ENCODE results near the gene RBM15B.

RBM15B gene

GRCh38 chr3:51391566-51392354 is 675 bp downstream of the RBM15B start:
- peak overlapping the region; percentile 58 to 78 for H3K4me3 ChIP-seq (ENCODE audit: low read depth in 1 of 2, low read length in 2 of 2)
- peaks cover 41 to 64% of the 10 kb centered on the region in 2 donors for H3K36me3 ChIP-seq (ENCODE audit: control insufficient read depth in 1 of 2, insufficient read depth in 2 of 2, low read length in 2 of 2)
- H3K27me3 ChIP-seq (ENCODE audit: control insufficient read depth in 1 of 2, insufficient read depth in 2 of 2, low read length in 2 of 2): no peaks in the 10 kb centered on the region
- H3K9me3 ChIP-seq (ENCODE audit: control insufficient read depth in 1 of 2, low read length in 2 of 2): no peaks in the 10 kb centered on the region
- peak overlapping the region; percentile 60 to 70 for H3K9ac ChIP-seq (ENCODE audit: low read depth in 1 of 2, low read length in 2 of 2)
- peaks cover 59 to 74% of the 10 kb centered on the region in 2 donors for H3K4me1 ChIP-seq (ENCODE audit: control insufficient read depth in 1 of 2, insufficient read depth in 2 of 2, low read length in 2 of 2)
- peak overlapping the region; percentile 80 for H3K27ac ChIP-seq (ENCODE audit: low read depth, low read length)

- Histone ChIP-seq H3K27ac (ENCODE audit: low read depth, low read length) (no peak overlapping the region), H3K9me3 (ENCODE audit: control insufficient read depth in 1 of 2, low read length in 2 of 2) (no peaks in the 10 kb centered on the region), H3K4me1 (ENCODE audit: control insufficient read depth in 1 of 2, insufficient read depth in 2 of 2, low read length in 2 of 2) (peaks cover 55 to 69% of the 10 kb centered on the region in 2 donors), H3K4me3 (ENCODE audit: low read depth in 1 of 2, low read length in 2 of 2) (peak overlapping the region; percentile 58 to 78), H3K36me3 (ENCODE audit: control insufficient read depth in 1 of 2, insufficient read depth in 2 of 2, low read length in 2 of 2) (peaks cover 42 to 70% of the 10 kb centered on the region in 2 donors), H3K9ac (ENCODE audit: low read depth in 1 of 2, low read length in 2 of 2) (peak overlapping the region; percentile 60 to 70), H3K27me3 (ENCODE audit: control insufficient read depth in 1 of 2, insufficient read depth in 2 of 2, low read length in 2 of 2) (no peaks in the 10 kb centered on the region)
Observed at GRCh38 chr3:51392355-51393133, 1.5 kb downstream of the RBM15B start.

DNA sequence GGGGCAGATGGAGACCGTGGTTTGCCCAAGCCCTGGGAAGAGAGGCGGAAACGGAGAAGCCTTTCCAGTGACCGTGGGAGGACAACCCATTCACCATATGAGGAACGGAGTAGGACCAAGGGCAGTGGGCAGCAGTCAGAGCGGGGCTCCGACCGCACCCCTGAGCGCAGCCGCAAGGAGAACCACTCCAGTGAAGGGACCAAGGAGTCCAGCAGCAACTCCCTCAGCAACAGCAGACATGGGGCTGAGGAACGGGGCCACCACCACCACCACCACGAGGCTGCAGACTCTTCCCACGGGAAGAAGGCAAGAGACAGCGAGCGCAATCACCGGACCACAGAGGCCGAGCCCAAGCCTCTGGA is 2.0 kb downstream of the RBM15B start:
- peak overlapping the region in 1 of 2 donors; percentile 78 for H3K4me3 ChIP-seq (ENCODE audit: low read depth in 1 of 2, low read length in 2 of 2)
- peaks cover 49 to 63% of the 10 kb centered on the region in 2 donors for H3K4me1 ChIP-seq (ENCODE audit: control insufficient read depth in 1 of 2, insufficient read depth in 2 of 2, low read length in 2 of 2)
- no peaks in the 10 kb centered on the region for H3K27me3 ChIP-seq (ENCODE audit: control insufficient read depth in 1 of 2, insufficient read depth in 2 of 2, low read length in 2 of 2)
- H3K27ac ChIP-seq (ENCODE audit: low read depth, low read length): no peak overlapping the region
- H3K9ac ChIP-seq (ENCODE audit: low read depth in 1 of 2, low read length in 2 of 2): no peak overlapping the region
- no peaks in the 10 kb centered on the region for H3K9me3 ChIP-seq (ENCODE audit: control insufficient read depth in 1 of 2, low read length in 2 of 2)
- H3K36me3 ChIP-seq (ENCODE audit: control insufficient read depth in 1 of 2, insufficient read depth in 2 of 2, low read length in 2 of 2): peaks cover 38 to 68% of the 10 kb centered on the region in 2 donors

DNA sequence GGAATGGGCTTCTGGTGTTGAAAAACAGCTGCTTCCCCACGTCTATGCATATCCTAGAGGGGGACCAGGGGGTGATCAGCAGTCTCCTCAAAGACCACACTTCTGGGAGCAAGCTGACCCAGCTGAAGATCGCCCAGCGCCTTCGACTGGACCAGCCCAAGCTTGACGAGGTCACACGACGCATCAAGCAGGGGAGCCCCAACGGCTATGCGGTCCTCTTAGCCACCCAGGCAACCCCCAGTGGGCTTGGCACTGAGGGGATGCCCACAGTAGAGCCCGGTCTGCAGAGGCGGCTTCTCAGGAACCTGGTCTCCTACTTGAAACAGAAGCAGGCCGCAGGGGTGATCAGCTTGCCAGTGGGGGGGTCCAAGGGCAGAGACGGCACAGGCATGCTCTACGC is 2.5 kb downstream of the RBM15B start:
- Histone ChIP-seq H3K27ac (ENCODE audit: low read depth, low read length) (no peak overlapping the region), H3K9me3 (ENCODE audit: control insufficient read depth in 1 of 2, low read length in 2 of 2) (no peaks in the 10 kb centered on the region), H3K27me3 (ENCODE audit: control insufficient read depth in 1 of 2, insufficient read depth in 2 of 2, low read length in 2 of 2) (no peaks in the 10 kb centered on the region), H3K36me3 (ENCODE audit: control insufficient read depth in 1 of 2, insufficient read depth in 2 of 2, low read length in 2 of 2) (peaks cover 40 to 66% of the 10 kb centered on the region in 2 donors), H3K4me3 (ENCODE audit: low read depth in 1 of 2, low read length in 2 of 2) (no peak overlapping the region), H3K9ac (ENCODE audit: low read depth in 1 of 2, low read length in 2 of 2) (no peak overlapping the region), H3K4me1 (ENCODE audit: control insufficient read depth in 1 of 2, insufficient read depth in 2 of 2, low read length in 2 of 2) (peaks cover 44 to 58% of the 10 kb centered on the region in 2 donors)

DNA sequence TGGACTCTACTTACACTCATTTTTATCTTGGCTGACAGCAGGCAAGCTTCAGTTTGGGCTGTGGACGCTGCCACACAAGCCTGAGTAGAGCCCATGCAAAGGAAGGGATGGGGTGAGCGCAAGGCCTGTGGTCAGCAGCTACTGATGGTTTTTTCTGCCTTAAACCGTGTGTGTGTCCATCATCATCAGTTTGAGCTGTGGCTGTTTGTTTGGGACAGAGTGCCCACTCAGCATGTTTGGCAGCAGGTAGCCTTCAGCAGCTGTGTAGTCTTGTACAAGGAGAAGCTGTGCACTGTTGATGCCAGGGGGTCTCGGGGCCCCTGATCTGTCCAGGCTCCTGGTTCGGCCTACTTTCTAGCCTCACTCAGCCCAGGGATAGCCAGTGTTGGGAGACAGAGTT is 3.5 kb downstream of the RBM15B start:
- H3K9me3 ChIP-seq (ENCODE audit: control insufficient read depth in 1 of 2, low read length in 2 of 2): no peaks in the 10 kb centered on the region
- no peak overlapping the region for H3K4me3 ChIP-seq (ENCODE audit: low read depth in 1 of 2, low read length in 2 of 2)
- H3K27me3 ChIP-seq (ENCODE audit: control insufficient read depth in 1 of 2, insufficient read depth in 2 of 2, low read length in 2 of 2): no peaks in the 10 kb centered on the region
- peaks cover 47 to 71% of the 10 kb centered on the region in 2 donors for H3K36me3 ChIP-seq (ENCODE audit: control insufficient read depth in 1 of 2, insufficient read depth in 2 of 2, low read length in 2 of 2)
- H3K4me1 ChIP-seq (ENCODE audit: control insufficient read depth in 1 of 2, insufficient read depth in 2 of 2, low read length in 2 of 2): peaks cover 35 to 49% of the 10 kb centered on the region in 2 donors
- H3K9ac ChIP-seq (ENCODE audit: low read depth in 1 of 2, low read length in 2 of 2): peak overlapping the region in 1 of 2 donors; percentile 12
- H3K27ac ChIP-seq (ENCODE audit: low read depth, low read length): no peak overlapping the region

DNA sequence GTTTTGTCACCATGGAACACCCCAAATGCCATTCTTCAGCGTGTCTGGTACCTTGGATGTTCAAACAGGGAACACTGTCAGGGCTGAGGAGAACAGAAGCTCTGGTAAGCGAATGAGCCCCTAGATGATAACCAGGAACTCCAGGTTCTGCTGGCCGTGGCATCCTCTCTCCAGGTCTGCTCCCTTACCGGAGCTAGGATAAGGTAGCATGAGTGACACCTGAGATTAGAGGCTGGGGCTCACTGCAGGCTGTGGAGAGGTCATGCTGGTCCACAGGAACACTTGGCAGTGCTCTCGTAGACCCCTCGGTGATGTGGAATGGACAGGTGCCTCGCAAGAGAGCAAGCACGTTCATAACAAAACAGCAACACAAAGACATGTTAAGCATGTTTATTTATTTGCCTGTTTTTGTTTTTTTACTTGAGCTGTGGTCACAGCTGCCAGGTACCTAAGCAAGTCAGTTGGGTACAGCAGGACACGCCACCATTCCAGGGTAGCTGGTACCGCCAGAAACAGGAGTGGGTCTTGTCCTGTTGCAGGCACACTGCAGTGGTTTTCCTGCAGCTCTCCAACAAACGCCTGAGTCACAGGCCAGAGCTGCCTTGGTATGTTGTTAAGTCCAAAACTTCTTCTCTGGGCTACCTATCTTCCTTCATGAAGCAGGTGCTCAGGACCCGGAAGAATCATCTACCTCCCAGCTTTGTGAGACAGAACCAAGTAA is 4.6 kb downstream of the RBM15B start:
- Histone ChIP-seq H3K4me1 (ENCODE audit: control insufficient read depth in 1 of 2, insufficient read depth in 2 of 2, low read length in 2 of 2) (peaks cover 29 to 38% of the 10 kb centered on the region in 2 donors), H3K4me3 (ENCODE audit: low read depth in 1 of 2, low read length in 2 of 2) (no peak overlapping the region), H3K36me3 (ENCODE audit: control insufficient read depth in 1 of 2, insufficient read depth in 2 of 2, low read length in 2 of 2) (peaks cover 58 to 75% of the 10 kb centered on the region in 2 donors), H3K9me3 (ENCODE audit: control insufficient read depth in 1 of 2, low read length in 2 of 2) (no peaks in the 10 kb centered on the region), H3K9ac (ENCODE audit: low read depth in 1 of 2, low read length in 2 of 2) (no peak overlapping the region), H3K27me3 (ENCODE audit: control insufficient read depth in 1 of 2, insufficient read depth in 2 of 2, low read length in 2 of 2) (no peaks in the 10 kb centered on the region), H3K27ac (ENCODE audit: low read depth, low read length) (no peak overlapping the region)

GRCh38 chr3:51396401-51396800 is 5.3 kb downstream of the RBM15B start:
- Histone ChIP-seq H3K9ac (ENCODE audit: low read depth in 1 of 2, low read length in 2 of 2) (no peak overlapping the region), H3K4me3 (ENCODE audit: low read depth in 1 of 2, low read length in 2 of 2) (no peak overlapping the region), H3K36me3 (ENCODE audit: control insufficient read depth in 1 of 2, insufficient read depth in 2 of 2, low read length in 2 of 2) (peaks cover 61 to 79% of the 10 kb centered on the region in 2 donors), H3K27ac (ENCODE audit: low read depth, low read length) (no peak overlapping the region), H3K27me3 (ENCODE audit: control insufficient read depth in 1 of 2, insufficient read depth in 2 of 2, low read length in 2 of 2) (no peaks in the 10 kb centered on the region), H3K4me1 (ENCODE audit: control insufficient read depth in 1 of 2, insufficient read depth in 2 of 2, low read length in 2 of 2) (peaks cover 28 to 35% of the 10 kb centered on the region in 2 donors), H3K9me3 (ENCODE audit: control insufficient read depth in 1 of 2, low read length in 2 of 2) (no peaks in the 10 kb centered on the region)

GRCh38 chr3:51397392-51397791 is 6.3 kb downstream of the RBM15B start:
- H3K4me3 ChIP-seq (ENCODE audit: low read depth in 1 of 2, low read length in 2 of 2): no peak overlapping the region
- no peak overlapping the region for H3K27ac ChIP-seq (ENCODE audit: low read depth, low read length)
- no peaks in the 10 kb centered on the region for H3K9me3 ChIP-seq (ENCODE audit: control insufficient read depth in 1 of 2, low read length in 2 of 2)
- H3K27me3 ChIP-seq (ENCODE audit: control insufficient read depth in 1 of 2, insufficient read depth in 2 of 2, low read length in 2 of 2): no peaks in the 10 kb centered on the region
- peaks cover 26 to 28% of the 10 kb centered on the region in 2 donors for H3K4me1 ChIP-seq (ENCODE audit: control insufficient read depth in 1 of 2, insufficient read depth in 2 of 2, low read length in 2 of 2)
- H3K36me3 ChIP-seq (ENCODE audit: control insufficient read depth in 1 of 2, insufficient read depth in 2 of 2, low read length in 2 of 2): peaks cover 64 to 82% of the 10 kb centered on the region in 2 donors
- no peak overlapping the region for H3K9ac ChIP-seq (ENCODE audit: low read depth in 1 of 2, low read length in 2 of 2)

DNA sequence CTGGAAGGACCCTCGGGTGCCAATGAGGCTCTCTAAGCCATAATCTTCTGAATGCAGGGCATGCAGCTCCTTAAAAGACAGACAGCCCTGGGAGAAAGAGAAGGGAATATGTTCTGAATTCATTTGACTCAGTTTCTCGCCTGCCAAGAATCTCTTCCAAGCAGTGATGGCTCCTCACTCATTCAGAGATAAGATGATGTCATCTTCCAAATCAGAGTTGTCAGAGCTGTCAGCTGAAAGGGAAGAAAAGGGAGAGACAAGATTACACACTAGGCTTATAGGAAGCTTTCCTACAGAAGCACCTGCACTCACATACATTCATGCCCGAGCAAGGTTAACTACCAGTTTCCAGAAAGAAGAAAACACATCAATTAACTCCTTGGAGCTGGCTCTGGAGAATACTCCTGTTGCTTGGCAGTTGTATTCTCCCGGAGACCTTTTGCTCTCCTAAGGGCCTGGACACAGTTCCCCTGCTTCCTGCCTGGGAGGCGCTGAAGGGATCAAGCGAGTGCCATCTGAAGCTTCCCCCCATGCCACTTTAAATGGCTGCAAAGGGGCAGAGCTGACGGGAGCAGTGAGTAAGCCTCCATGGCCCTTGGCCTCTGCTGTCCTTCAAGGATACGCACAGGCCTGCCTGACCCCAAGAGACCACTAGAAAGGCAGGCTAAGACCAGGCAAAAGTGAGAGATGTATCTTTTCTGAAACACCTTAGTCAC is 7.7 kb downstream of the RBM15B start:
- Histone ChIP-seq H3K4me3 (ENCODE audit: low read depth in 1 of 2, low read length in 2 of 2) (no peak overlapping the region), H3K4me1 (ENCODE audit: control insufficient read depth in 1 of 2, insufficient read depth in 2 of 2, low read length in 2 of 2) (peaks cover 13 to 14% of the 10 kb centered on the region in 2 donors), H3K9me3 (ENCODE audit: control insufficient read depth in 1 of 2, low read length in 2 of 2) (no peaks in the 10 kb centered on the region), H3K36me3 (ENCODE audit: control insufficient read depth in 1 of 2, insufficient read depth in 2 of 2, low read length in 2 of 2) (peaks cover 62 to 82% of the 10 kb centered on the region in 2 donors), H3K9ac (ENCODE audit: low read depth in 1 of 2, low read length in 2 of 2) (no peak overlapping the region), H3K27me3 (ENCODE audit: control insufficient read depth in 1 of 2, insufficient read depth in 2 of 2, low read length in 2 of 2) (no peaks in the 10 kb centered on the region), H3K27ac (ENCODE audit: low read depth, low read length) (no peak overlapping the region)

All from duodenal mucosa (tissue), 2 donors.